ENCODE measurements around the gene HTRA2.

Gene HTRA2

GRCh38 chr2:74507926-74508520 lies 21.7 kb upstream of the HTRA2 start:
- peak overlapping the region; percentile 99 to 100 for H3K9ac ChIP-seq (ENCODE audit: low read depth in 1 of 2, low read length in 2 of 2)
- H3K27me3 ChIP-seq (ENCODE audit: control insufficient read depth in 2 of 2, insufficient read depth in 2 of 2, low read length in 2 of 2) = peaks cover 22 to 29% of the 10 kb centered on the region in 2 donors
- H3K36me3 ChIP-seq (ENCODE audit: control insufficient read depth in 2 of 2, insufficient read depth in 2 of 2, low read length in 2 of 2) = peaks cover 7 to 12% of the 10 kb centered on the region in 2 donors
- H3K4me1 ChIP-seq (ENCODE audit: control insufficient read depth in 2 of 2, insufficient read depth in 2 of 2, low read length in 2 of 2) = peaks cover 24 to 36% of the 10 kb centered on the region in 2 donors
- H3K9me3 ChIP-seq (ENCODE audit: control insufficient read depth in 2 of 2, low read length in 2 of 2) = no peaks in the 10 kb centered on the region
- peak overlapping the region; percentile 100 for H3K27ac ChIP-seq (ENCODE audit: low read depth in 2 of 2, low read length in 2 of 2)
- H3K4me3 ChIP-seq (ENCODE audit: low read length in 2 of 2) = peak overlapping the region; percentile 97 to 100

GRCh38 chr2:74510272-74510671 lies 19.5 kb upstream of the HTRA2 start:
- Histone ChIP-seq H3K36me3 (ENCODE audit: control insufficient read depth in 2 of 2, insufficient read depth in 2 of 2, low read length in 2 of 2) (peaks cover 7 to 9% of the 10 kb centered on the region in 2 donors), H3K9ac (ENCODE audit: low read depth in 1 of 2, low read length in 2 of 2) (no peak overlapping the region), H3K4me3 (ENCODE audit: low read length in 2 of 2) (no peak overlapping the region), H3K9me3 (ENCODE audit: control insufficient read depth in 2 of 2, low read length in 2 of 2) (no peaks in the 10 kb centered on the region), H3K27ac (ENCODE audit: low read depth in 2 of 2, low read length in 2 of 2) (no peak overlapping the region), H3K27me3 (ENCODE audit: control insufficient read depth in 2 of 2, insufficient read depth in 2 of 2, low read length in 2 of 2) (peaks cover 37 to 46% of the 10 kb centered on the region in 2 donors), H3K4me1 (ENCODE audit: control insufficient read depth in 2 of 2, insufficient read depth in 2 of 2, low read length in 2 of 2) (peaks cover 13 to 28% of the 10 kb centered on the region in 2 donors)

- H3K27me3 ChIP-seq (ENCODE audit: control insufficient read depth in 2 of 2, insufficient read depth in 2 of 2, low read length in 2 of 2) = peaks cover 41 to 51% of the 10 kb centered on the region in 2 donors
- H3K4me3 ChIP-seq (ENCODE audit: low read length in 2 of 2) = no peak overlapping the region
- H3K9me3 ChIP-seq (ENCODE audit: control insufficient read depth in 2 of 2, low read length in 2 of 2) = no peaks in the 10 kb centered on the region
- no peaks in the 10 kb centered on the region for H3K36me3 ChIP-seq (ENCODE audit: control insufficient read depth in 2 of 2, insufficient read depth in 2 of 2, low read length in 2 of 2)
- H3K27ac ChIP-seq (ENCODE audit: low read depth in 2 of 2, low read length in 2 of 2) = no peak overlapping the region
- no peak overlapping the region for H3K9ac ChIP-seq (ENCODE audit: low read depth in 1 of 2, low read length in 2 of 2)
- peaks cover 12 to 20% of the 10 kb centered on the region in 2 donors for H3K4me1 ChIP-seq (ENCODE audit: control insufficient read depth in 2 of 2, insufficient read depth in 2 of 2, low read length in 2 of 2)
These were observed 18.4 kb upstream of the HTRA2 start for GRCh38 chr2:74511104-74511989.

- Histone ChIP-seq H3K4me3 (ENCODE audit: low read length in 2 of 2) (no peak overlapping the region), H3K4me1 (ENCODE audit: control insufficient read depth in 2 of 2, insufficient read depth in 2 of 2, low read length in 2 of 2) (peaks cover 6 to 13% of the 10 kb centered on the region in 2 donors), H3K27me3 (ENCODE audit: control insufficient read depth in 2 of 2, insufficient read depth in 2 of 2, low read length in 2 of 2) (peaks cover 49 to 59% of the 10 kb centered on the region in 2 donors), H3K9ac (ENCODE audit: low read depth in 1 of 2, low read length in 2 of 2) (no peak overlapping the region), H3K27ac (ENCODE audit: low read depth in 2 of 2, low read length in 2 of 2) (no peak overlapping the region), H3K9me3 (ENCODE audit: control insufficient read depth in 2 of 2, low read length in 2 of 2) (no peaks in the 10 kb centered on the region), H3K36me3 (ENCODE audit: control insufficient read depth in 2 of 2, insufficient read depth in 2 of 2, low read length in 2 of 2) (no peaks in the 10 kb centered on the region)
These were observed 16.8 kb upstream of the HTRA2 start for GRCh38 chr2:74512744-74513604.

GRCh38 chr2:74513605-74514367 lies 15.9 kb upstream of the HTRA2 start:
- H3K4me3 ChIP-seq (ENCODE audit: low read length in 2 of 2) = no peak overlapping the region
- H3K9ac ChIP-seq (ENCODE audit: low read depth in 1 of 2, low read length in 2 of 2) = no peak overlapping the region
- H3K9me3 ChIP-seq (ENCODE audit: control insufficient read depth in 2 of 2, low read length in 2 of 2) = no peaks in the 10 kb centered on the region
- no peak overlapping the region for H3K27ac ChIP-seq (ENCODE audit: low read depth in 2 of 2, low read length in 2 of 2)
- no peaks in the 10 kb centered on the region for H3K36me3 ChIP-seq (ENCODE audit: control insufficient read depth in 2 of 2, insufficient read depth in 2 of 2, low read length in 2 of 2)
- H3K4me1 ChIP-seq (ENCODE audit: control insufficient read depth in 2 of 2, insufficient read depth in 2 of 2, low read length in 2 of 2) = peaks cover 6 to 8% of the 10 kb centered on the region in 2 donors
- H3K27me3 ChIP-seq (ENCODE audit: control insufficient read depth in 2 of 2, insufficient read depth in 2 of 2, low read length in 2 of 2) = peaks cover 56 to 59% of the 10 kb centered on the region in 2 donors

GRCh38 chr2:74514368-74515270 lies 15.1 kb upstream of the HTRA2 start, which contains the start of gene TLX2:
Gene TLX2, plus strand, starts transcription at chr2:74514450. Its CDS starts 357 bp downstream, at chr2:74514807.
- Histone ChIP-seq H3K4me3 (ENCODE audit: low read length in 2 of 2) (no peak within 1 kb of the TSS), H3K9ac (ENCODE audit: low read depth in 1 of 2, low read length in 2 of 2) (no peak within 1 kb of the TSS), H3K4me1 (ENCODE audit: control insufficient read depth in 2 of 2, insufficient read depth in 2 of 2, low read length in 2 of 2) (peaks cover 6 to 8% of the 10 kb centered on the region in 2 donors), H3K27ac (ENCODE audit: low read depth in 2 of 2, low read length in 2 of 2) (no peak within 1 kb of the TSS), H3K9me3 (ENCODE audit: control insufficient read depth in 2 of 2, low read length in 2 of 2) (no peaks in the 10 kb centered on the region), H3K27me3 (ENCODE audit: control insufficient read depth in 2 of 2, insufficient read depth in 2 of 2, low read length in 2 of 2) (peaks cover 58 to 62% of the 10 kb centered on the region in 2 donors), H3K36me3 (ENCODE audit: control insufficient read depth in 2 of 2, insufficient read depth in 2 of 2, low read length in 2 of 2) (peaks cover 0 to 2% of the 10 kb centered on the region in 2 donors)

- Histone ChIP-seq H3K27ac (ENCODE audit: low read depth in 2 of 2, low read length in 2 of 2) (no peak overlapping the region), H3K36me3 (ENCODE audit: control insufficient read depth in 2 of 2, insufficient read depth in 2 of 2, low read length in 2 of 2) (peaks cover 0 to 2% of the 10 kb centered on the region in 2 donors), H3K4me3 (ENCODE audit: low read length in 2 of 2) (peak overlapping the region in 1 of 2 donors; percentile 7), H3K9me3 (ENCODE audit: control insufficient read depth in 2 of 2, low read length in 2 of 2) (no peaks in the 10 kb centered on the region), H3K9ac (ENCODE audit: low read depth in 1 of 2, low read length in 2 of 2) (no peak overlapping the region), H3K4me1 (ENCODE audit: control insufficient read depth in 2 of 2, insufficient read depth in 2 of 2, low read length in 2 of 2) (peaks cover 6 to 8% of the 10 kb centered on the region in 2 donors), H3K27me3 (ENCODE audit: control insufficient read depth in 2 of 2, insufficient read depth in 2 of 2, low read length in 2 of 2) (peaks cover 52 to 57% of the 10 kb centered on the region in 2 donors)
These were observed 14.3 kb upstream of the HTRA2 start for GRCh38 chr2:74515271-74515980.

GRCh38 chr2:74515981-74516633 lies 13.6 kb upstream of the HTRA2 start:
- Histone ChIP-seq H3K36me3 (ENCODE audit: control insufficient read depth in 2 of 2, insufficient read depth in 2 of 2, low read length in 2 of 2) (peaks cover 0 to 2% of the 10 kb centered on the region in 2 donors), H3K9ac (ENCODE audit: low read depth in 1 of 2, low read length in 2 of 2) (no peak overlapping the region), H3K4me1 (ENCODE audit: control insufficient read depth in 2 of 2, insufficient read depth in 2 of 2, low read length in 2 of 2) (peaks cover 6 to 8% of the 10 kb centered on the region in 2 donors), H3K27me3 (ENCODE audit: control insufficient read depth in 2 of 2, insufficient read depth in 2 of 2, low read length in 2 of 2) (peaks cover 47 to 51% of the 10 kb centered on the region in 2 donors), H3K4me3 (ENCODE audit: low read length in 2 of 2) (peak overlapping the region; percentile 7 to 44), H3K27ac (ENCODE audit: low read depth in 2 of 2, low read length in 2 of 2) (no peak overlapping the region), H3K9me3 (ENCODE audit: control insufficient read depth in 2 of 2, low read length in 2 of 2) (no peaks in the 10 kb centered on the region)
